GM23338 (cell line): ENCODE data around the gene DCAF8L1.
"Not testable (repeated sequence)": the region's sequence is repeated elsewhere in the genome, so short reads cannot be mapped to it uniquely, and the experiment has no call there.

Source experiments
- CREB1 ChIP-seq: fragments of 250-450 bp; sonication (Bioruptor Pico); IDR thresholded peaks from 2 replicates; pipeline ENCODE4 v1.5.0; 2020; ENCODE audit warnings: low read depth, mild to moderate bottlenecking, moderate library complexity
- EZH2 ChIP-seq: fragments of 200-600 bp; sonication (generic); IDR thresholded peaks from one replicate; pipeline ENCODE4 v1.8.0; 2017; ENCODE audit warnings: antibody characterized with exemption, mild to moderate bottlenecking, low read depth; ENCODE audit not compliant: unreplicated experiment
- EZH2phosphoT487 ChIP-seq: fragments of 200-600 bp; sonication (generic); IDR thresholded peaks from one replicate; pipeline ENCODE4 v1.8.1; 2018; ENCODE audit warnings: antibody characterized with exemption; ENCODE audit not compliant: unreplicated experiment
- NANOG ChIP-seq: IDR thresholded peaks from 2 replicates; pipeline ENCODE4 v1.6.1; 2016; ENCODE audit warnings: antibody characterized with exemption, borderline replicate concordance
- POLR2AphosphoS5 ChIP-seq: IDR thresholded peaks from 2 replicates; pipeline ENCODE4 v1.6.1; 2016; ENCODE audit warnings: antibody characterized with exemption, low read depth
- STAT1 ChIP-seq: IDR thresholded peaks from one replicate; pipeline ENCODE4 v1.6.1; 2016; ENCODE audit warnings: antibody characterized with exemption; ENCODE audit not compliant: unreplicated experiment
- ZNF114 ChIP-seq: fragments of 250-450 bp; sonication (Bioruptor Pico); IDR thresholded peaks from 2 replicates; pipeline ENCODE4 v1.5.0; 2020; ENCODE audit warnings: mild to moderate bottlenecking, moderate library complexity
- TF ChIP-seq, protein P1 (sequence below), 2 experiments: fragments of 200-600 bp in 1 of 2; sonication (generic) in 1 of 2; conservative IDR thresholded peaks; 2 replicates each; pipeline versions ENCODE4 v1.5.1 to v1.6.1; 2016 to 2017; ENCODE audit warnings: antibody characterized with exemption in 2 of 2, low read depth in 2 of 2, mild to moderate bottlenecking in 2 of 2, moderate library complexity in 1 of 2
- TF ChIP-seq, protein P2 (sequence below): IDR thresholded peaks from one replicate; pipeline ENCODE4 v1.6.1; 2018; ENCODE audit warnings: antibody characterized with exemption; ENCODE audit not compliant: unreplicated experiment

DNA sequence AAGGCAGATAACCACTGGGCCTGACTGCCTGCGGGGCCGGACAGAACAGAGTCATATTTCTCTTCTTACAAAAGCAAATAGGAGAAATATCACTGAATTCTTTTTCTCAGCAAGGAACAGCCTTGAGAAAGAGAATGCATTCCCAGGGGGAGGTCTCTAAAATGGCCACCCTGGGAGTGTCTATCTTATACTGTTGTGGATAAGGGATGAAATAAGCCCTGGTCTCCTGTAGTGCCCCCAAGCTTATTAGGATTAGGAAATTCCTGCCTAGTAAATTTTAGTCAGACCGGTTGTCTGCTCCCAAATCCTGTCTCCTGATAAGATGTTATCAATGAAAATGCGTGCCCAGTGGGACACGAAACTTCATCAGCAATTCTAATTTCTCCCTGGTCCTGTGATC lies 20.8 kb downstream of the DCAF8L1 start:
- TF ChIP-seq, protein P1, sequence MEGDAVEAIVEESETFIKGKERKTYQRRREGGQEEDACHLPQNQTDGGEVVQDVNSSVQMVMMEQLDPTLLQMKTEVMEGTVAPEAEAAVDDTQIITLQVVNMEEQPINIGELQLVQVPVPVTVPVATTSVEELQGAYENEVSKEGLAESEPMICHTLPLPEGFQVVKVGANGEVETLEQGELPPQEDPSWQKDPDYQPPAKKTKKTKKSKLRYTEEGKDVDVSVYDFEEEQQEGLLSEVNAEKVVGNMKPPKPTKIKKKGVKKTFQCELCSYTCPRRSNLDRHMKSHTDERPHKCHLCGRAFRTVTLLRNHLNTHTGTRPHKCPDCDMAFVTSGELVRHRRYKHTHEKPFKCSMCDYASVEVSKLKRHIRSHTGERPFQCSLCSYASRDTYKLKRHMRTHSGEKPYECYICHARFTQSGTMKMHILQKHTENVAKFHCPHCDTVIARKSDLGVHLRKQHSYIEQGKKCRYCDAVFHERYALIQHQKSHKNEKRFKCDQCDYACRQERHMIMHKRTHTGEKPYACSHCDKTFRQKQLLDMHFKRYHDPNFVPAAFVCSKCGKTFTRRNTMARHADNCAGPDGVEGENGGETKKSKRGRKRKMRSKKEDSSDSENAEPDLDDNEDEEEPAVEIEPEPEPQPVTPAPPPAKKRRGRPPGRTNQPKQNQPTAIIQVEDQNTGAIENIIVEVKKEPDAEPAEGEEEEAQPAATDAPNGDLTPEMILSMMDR (conservative IDR thresholded peaks at IDR 0.05; ENCODE audit: low read depth in 2 of 2): not testable (repeated sequence)
- TF ChIP-seq EZH2phosphoT487; NANOG; POLR2AphosphoS5; ZNF114 (CRISPR knock-in tag); EZH2; STAT1; CREB1 (CRISPR knock-in tag): not testable (repeated sequence)
- TF ChIP-seq, protein P2, sequence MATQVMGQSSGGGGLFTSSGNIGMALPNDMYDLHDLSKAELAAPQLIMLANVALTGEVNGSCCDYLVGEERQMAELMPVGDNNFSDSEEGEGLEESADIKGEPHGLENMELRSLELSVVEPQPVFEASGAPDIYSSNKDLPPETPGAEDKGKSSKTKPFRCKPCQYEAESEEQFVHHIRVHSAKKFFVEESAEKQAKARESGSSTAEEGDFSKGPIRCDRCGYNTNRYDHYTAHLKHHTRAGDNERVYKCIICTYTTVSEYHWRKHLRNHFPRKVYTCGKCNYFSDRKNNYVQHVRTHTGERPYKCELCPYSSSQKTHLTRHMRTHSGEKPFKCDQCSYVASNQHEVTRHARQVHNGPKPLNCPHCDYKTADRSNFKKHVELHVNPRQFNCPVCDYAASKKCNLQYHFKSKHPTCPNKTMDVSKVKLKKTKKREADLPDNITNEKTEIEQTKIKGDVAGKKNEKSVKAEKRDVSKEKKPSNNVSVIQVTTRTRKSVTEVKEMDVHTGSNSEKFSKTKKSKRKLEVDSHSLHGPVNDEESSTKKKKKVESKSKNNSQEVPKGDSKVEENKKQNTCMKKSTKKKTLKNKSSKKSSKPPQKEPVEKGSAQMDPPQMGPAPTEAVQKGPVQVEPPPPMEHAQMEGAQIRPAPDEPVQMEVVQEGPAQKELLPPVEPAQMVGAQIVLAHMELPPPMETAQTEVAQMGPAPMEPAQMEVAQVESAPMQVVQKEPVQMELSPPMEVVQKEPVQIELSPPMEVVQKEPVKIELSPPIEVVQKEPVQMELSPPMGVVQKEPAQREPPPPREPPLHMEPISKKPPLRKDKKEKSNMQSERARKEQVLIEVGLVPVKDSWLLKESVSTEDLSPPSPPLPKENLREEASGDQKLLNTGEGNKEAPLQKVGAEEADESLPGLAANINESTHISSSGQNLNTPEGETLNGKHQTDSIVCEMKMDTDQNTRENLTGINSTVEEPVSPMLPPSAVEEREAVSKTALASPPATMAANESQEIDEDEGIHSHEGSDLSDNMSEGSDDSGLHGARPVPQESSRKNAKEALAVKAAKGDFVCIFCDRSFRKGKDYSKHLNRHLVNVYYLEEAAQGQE: not testable (repeated sequence)
